Motor neuron (in vitro differentiated cells): Measurements from ENCODE around the gene RTEL1. TPM values are rescaled to one million over a fixed set of nuclear protein-coding genes. Genes with fewer than 3 reads are reported as not detected.
"Not testable (repeated sequence)": the region's sequence is repeated elsewhere in the genome, so short reads cannot be mapped to it uniquely, and the experiment has no call there.

Experiments used
- ATAC-seq, 8 experiments: fragments of 200-7000 bp; cut with Tn5 transposase; replicated peaks in 6 of 8; 2 replicates each; pipeline ENCODE4 v1.8.0; 2021; ENCODE audit warnings: mild to moderate bottlenecking in 8 of 8, moderate library complexity in 8 of 8
- H3K27ac ChIP-seq, 2 donors: fragments of 250-450 bp; sonication (Bioruptor Pico); 2 replicates each; pipeline ENCODE4 v1.9.0; 2021; ENCODE audit warnings: antibody characterized with exemption in 2 of 2, mild to moderate bottlenecking in 2 of 2, moderate library complexity in 1 of 2
- H3K4me1 ChIP-seq, 2 donors: fragments of 250-450 bp; sonication (Bioruptor Pico); replicated peaks in 1 of 2; 2 replicates each; pipeline ENCODE4 v1.6.1; 2021; ENCODE audit warnings: antibody characterized with exemption in 2 of 2, mild to moderate bottlenecking in 2 of 2, moderate library complexity in 1 of 2
- H3K4me3 ChIP-seq, 5 donors: fragments of 250-450 bp; sonication (Bioruptor Pico); 2 replicates each; pipeline ENCODE4 v1.9.0; 2021; ENCODE audit warnings: antibody characterized with exemption in 5 of 5, mild to moderate bottlenecking in 5 of 5, moderate library complexity in 4 of 5
- WGBS, 10 experiments: fragments of 450-650 bp; shearing (Covaris generic); methylation state at CpG; one replicate each; pipeline ENCODE4 v1.0.0; 2022; 5-methylcytosine and 5-hydroxymethylcytosine counted together
- in situ Hi-C, 9 experiments: fragments of 400-800 bp; cut with MboI; loops; one replicate each; pipeline ENCODE4 v1.15.0; 2021; ENCODE audit warnings: low sequenced_read_pairs in 9 of 9, low pct_unique_long_range_greater_than_20kb in 2 of 9; ENCODE audit not compliant: unreplicated experiment in 9 of 9
- total RNA-seq, 8 experiments: library from RNA; unstranded; fragments of 300-600 nt; gene quantifications; 2 replicates each; pipeline versions ENCODE4 v1.2.3 to v1.2.4, GENCODE V29; 2022

Gene RTEL1
- total RNA-seq, 8 experiments from 2014 or later = 5.9 to 30.7 (median 11.0) TPM

DNA sequence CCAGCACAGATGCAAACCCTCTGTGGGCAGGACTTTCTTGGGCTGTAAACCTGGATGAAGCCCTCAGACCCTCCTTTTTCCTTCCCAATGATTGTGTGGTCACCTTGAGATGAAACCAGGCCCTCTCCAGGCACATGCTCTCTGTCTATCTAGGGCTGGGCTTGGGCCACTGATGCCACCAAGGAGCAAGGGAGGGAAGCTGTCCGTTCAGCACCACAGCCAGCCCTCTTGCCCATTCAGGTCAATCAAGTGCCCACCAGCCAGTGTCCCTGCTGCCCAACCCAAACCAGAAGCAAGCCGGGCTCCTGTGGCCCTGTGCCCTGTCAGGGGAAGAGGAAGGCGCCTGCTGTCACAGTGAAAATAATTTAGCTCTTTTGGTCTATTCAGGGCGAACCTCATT is 12.9 kb upstream of the RTEL1 start:
- no peak for ATAC-seq
- Histone ChIP-seq H3K4me3 (no peak overlapping the region), H3K4me1 (peaks cover 13% of the 10 kb centered on the region in 2 donors), H3K27ac (no peak overlapping the region)
- in situ Hi-C loops = loop anchor here in 1 of 9 experiments (25.0 kb wide), 1 partner anchor 208 kb away; no protein-coding TSS in a partner anchor
- 0 to 100% (median 77%) methylated on average over 1 to 4 of the region's 4 CpGs; no CpG with 5 or more reads in 6 of the 10 experiments for WGBS, 10 experiments

DNA sequence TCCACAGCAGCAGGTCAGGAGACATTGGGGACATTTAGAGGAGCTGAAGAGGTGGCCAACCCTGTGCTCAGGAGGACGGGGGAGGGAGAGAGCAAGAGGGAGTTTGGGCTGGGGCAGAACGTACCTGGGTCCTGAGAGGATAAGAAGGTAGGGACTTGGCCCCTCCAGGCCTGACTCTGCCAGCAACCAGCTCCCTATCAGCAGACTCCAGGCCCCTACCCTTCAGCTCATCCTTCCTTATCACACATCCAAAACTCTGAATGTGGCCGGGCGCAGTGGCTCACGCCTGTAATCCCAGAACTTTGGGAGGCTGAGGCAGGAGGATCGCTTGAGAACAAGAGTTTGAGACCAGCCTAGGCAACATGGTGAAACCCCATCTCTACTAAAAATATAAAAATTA is 9.9 kb upstream of the RTEL1 start:
- no peak overlapping the region for H3K27ac ChIP-seq
- in situ Hi-C loops = loop anchor here in 1 of 9 experiments (25.0 kb wide), 1 partner anchor 211 kb away; no protein-coding TSS in a partner anchor
- 79 to 93% (median 91%) methylated on average over 3 to 4 of the region's 6 CpGs; no CpG with 5 or more reads in 5 of the 10 experiments for WGBS, 10 experiments
- H3K4me3 ChIP-seq = no peak overlapping the region
- no peak for ATAC-seq
- peaks cover 7 to 9% of the 10 kb centered on the region in 2 donors for H3K4me1 ChIP-seq

DNA sequence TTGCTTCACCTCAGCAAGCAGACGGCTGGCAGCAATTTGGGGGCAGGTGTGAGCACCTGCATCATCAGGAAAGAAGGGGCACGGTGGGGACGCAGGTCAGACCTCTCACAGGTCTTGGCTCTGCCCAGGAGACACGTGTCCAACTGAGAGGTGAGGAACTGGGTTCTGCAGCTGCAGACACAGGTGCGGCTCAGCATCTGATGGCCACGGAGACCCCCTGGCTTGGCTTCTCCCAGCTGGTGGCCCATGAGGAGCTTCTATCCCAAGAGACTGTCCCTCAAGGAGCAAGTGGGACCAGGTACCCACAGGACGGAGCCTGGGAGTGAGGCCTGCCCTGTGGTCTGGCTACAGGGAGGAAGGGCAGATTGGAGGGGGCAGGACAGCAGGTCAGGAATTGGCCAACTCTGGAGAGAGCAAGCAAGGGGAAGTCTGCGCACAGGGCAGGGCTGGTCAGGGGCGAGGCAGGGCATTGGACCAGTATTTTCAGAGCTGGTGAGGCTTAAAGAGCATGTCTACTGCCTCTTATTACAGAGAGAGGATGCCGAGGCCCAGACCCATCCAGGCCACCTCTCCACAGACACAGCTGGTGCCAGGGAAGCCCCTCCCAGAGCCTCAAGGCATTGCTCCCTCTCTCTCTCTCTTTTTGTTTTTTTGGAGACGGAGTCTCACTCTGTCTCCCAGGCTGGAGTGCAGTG is 9.1 kb upstream of the RTEL1 start:
- in situ Hi-C loops = loop anchor here in 1 of 9 experiments (25.0 kb wide), 1 partner anchor 212 kb away; no protein-coding TSS in a partner anchor
- no peak for ATAC-seq
- H3K27ac ChIP-seq = no peak overlapping the region

DNA sequence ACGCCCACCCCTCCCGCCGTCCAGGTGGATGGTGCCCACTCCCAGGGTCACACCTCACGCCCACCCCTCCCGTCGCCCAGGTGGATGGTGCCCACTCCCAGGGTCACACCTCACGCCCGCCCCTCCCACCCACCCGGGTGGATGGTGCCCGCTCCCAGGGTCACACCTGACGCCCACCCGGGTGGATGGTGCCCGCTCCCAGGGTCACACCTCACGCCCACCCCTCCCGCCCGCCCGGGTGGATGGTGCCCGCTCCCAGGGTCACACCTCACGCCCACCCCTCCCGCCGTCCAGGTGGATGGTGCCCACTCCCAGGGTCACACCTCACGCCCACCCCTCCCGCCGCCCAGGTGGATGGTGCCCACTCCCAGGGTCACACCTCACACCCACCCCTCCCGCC is 7.6 kb upstream of the RTEL1 start:
- H3K4me3 ChIP-seq, H3K27ac ChIP-seq, ATAC-seq, in situ Hi-C loops: not testable (repeated sequence)
- peaks cover 15 to 21% of the 10 kb centered on the region in 2 donors for H3K4me1 ChIP-seq
- WGBS, 10 experiments = no CpG with 5 or more reads among the region's 25 CpGs

More for the DNA sequence above, 9.1 kb upstream of the RTEL1 start:
- H3K4me3 ChIP-seq = no peak overlapping the region
- WGBS, 10 experiments = 80 to 100% (median 93%) methylated on average over 1 to 5 of the region's 11 CpGs; no CpG with 5 or more reads in 5 of the 10 experiments
- peaks cover 10 to 14% of the 10 kb centered on the region in 2 donors for H3K4me1 ChIP-seq

DNA sequence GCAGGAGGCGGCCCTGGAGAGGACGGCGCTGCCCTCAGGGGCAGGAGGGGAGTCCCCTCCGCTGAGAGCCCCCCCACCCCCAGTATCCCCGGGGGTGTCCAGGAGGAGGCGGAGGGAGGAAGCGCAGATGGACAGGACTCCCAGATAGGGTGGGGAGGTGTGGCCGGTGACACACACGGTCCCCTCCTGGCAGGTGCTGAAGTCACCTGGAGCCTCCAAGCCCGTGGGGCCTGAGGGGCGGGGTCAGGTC is 6.2 kb upstream of the RTEL1 start:
- H3K27ac ChIP-seq = no peak overlapping the region
- ATAC-seq = peak in 4 of 8 experiments; percentile 0 to 5 (median 1)
- in situ Hi-C loops = no loop called here
- peak overlapping the region; percentile 52 to 100 (median 88) for H3K4me3 ChIP-seq
- WGBS, 10 experiments = no CpG with 5 or more reads among the region's 11 CpGs
- H3K4me1 ChIP-seq = peaks cover 15 to 21% of the 10 kb centered on the region in 2 donors

DNA sequence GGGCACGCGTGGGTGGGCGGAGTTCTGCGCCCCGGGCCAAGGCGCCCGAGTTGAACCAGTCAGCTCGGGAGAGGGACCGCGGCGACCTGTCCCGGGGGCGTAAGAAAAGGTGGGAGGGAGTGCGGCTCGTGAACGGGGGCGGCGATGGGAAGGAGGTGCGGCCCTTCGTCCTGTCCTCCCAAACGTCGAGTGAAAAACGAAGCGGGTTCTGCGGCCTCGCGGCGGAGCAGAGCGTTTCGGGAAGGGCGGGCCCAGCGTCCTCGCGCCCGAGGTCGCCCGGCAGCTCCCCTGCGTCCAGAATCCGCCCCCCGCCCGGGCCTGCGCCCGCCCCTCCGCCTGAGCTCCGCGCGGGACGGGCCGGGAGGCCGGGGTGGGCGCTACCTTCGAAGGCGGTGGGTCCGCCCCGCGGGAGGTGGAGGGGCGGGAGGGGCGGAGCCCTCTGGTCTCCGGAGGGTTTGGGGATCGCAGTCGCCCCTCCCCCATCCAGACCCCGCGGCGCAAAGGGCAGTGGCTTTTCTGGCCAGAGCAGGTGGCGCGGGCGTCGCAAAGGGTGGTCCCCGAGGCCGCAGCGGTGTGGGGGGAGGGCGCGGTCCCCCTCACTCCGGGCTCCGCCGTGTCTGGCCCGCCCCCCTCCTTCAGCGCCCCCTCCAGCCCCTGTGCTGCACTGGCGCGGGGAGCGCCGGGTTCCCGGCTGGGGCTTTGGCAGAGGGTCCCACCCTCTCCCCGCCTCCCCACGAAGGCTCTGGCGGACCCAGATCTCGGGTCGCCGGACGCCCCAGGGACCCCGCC is 5.7 kb upstream of the RTEL1 start:
- in situ Hi-C loops = no loop called here
- H3K4me3 ChIP-seq = peak overlapping the region; percentile 52 to 100 (median 88)
- H3K4me1 ChIP-seq = peaks cover 18 to 23% of the 10 kb centered on the region in 2 donors
- H3K27ac ChIP-seq = peak overlapping the region; percentile 88 to 96
- no CpG with 5 or more reads among the region's 91 CpGs for WGBS, 10 experiments
- ATAC-seq = peak; percentile 13 to 59 (median 54)

DNA sequence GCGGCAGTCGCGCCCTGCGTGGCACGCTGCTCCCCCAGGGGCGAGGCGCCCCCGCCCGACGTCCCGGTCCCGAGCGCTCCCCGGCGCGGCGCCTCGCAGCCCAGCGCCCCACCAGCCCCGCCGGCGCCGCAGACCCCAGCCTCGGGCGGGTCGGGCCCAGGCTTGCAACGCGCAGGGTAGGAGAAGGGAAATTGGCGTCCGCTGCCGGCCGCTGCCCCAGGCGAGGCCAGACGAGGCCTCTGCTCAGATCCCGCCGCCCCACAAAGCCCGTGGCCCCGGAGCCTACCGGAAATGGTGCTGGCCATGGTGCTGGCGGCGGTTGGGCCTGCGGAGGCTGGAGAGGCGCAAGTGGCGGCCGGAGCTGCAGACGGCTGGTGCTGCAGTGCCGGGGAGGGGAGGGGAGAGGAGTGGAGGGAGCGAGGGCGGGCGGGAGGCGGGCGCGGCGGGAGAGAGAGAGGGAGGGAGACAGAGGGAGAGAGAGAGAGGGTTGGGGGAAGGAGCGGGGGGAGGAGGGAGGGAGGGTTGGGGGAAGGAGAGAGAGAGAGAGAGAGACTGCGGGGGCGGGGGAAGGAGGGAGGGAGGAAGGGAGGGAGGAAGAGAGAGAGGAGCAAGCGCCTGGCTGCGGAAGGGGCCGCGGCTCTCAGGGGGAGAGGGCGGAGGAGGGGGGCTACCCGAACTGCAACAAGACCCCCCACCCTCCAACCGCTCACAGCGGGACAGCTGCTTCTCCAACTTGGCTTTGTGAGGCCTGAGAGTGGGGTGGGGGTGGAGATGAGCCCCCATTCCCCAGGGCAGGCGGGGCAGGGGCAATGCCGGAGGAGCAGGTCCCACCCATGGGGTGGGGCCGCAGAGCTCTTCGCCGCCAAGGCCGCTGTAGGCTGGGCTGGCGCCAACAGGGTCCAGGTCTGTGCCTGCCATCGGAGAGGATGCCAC is 4.8 kb upstream of the RTEL1 start, which contains the start of gene STMN3:
TSS of gene STMN3 (minus strand) at position 384 of the 933 bp plus-strand sequence. CDS start at position 305, 79 bp downstream.
- peak within 1 kb of the TSS; percentile 88 to 96 for H3K27ac ChIP-seq
- in situ Hi-C loops = no loop called here

DNA sequence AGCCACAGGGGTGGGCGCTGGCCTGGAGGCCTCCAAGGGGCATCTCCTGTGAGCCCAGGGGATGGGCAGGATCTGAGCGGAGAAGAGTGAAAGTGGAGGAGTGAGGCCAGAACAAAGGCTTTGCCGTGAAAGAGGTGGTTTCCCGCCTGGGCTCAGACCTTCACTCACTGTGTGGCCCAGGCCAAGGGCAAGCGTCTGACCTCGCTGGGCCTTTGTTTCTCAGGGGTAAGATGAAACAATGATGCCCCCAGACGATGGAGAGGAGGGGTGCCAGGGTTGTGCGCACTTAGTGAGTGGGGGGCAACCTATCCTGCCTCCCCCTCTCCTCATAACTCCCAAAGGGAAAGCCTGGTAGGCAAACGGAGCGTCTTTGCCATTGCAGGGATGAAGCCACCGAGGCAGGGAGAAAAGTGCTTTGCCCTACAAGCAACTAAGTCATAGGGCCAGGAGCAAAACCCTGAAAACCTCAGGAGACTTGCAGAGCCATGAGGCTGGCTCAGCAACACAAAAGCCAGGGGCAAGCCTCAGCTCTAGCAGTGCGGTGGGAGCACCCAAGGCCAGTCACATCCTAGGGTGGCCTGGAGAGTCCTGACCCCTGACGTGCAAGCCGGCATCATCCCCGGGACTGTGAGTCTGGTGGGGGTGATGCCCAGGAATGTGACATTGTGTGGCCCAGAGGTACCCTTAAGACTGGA is 4.0 kb upstream of the RTEL1 start:
- ATAC-seq = no peak
- peaks cover 22 to 30% of the 10 kb centered on the region in 2 donors for H3K4me1 ChIP-seq
- H3K27ac ChIP-seq = peak overlapping the region; percentile 81 to 90
- WGBS, 10 experiments = 58 to 80% methylated on average over 1 to 3 of the region's 15 CpGs; no CpG with 5 or more reads in 8 of the 10 experiments
- H3K4me3 ChIP-seq = peak overlapping the region; percentile 35 to 100 (median 37)
- in situ Hi-C loops = no loop called here

More for the DNA sequence above, 4.8 kb upstream of the RTEL1 start, which contains the start of gene STMN3:
- Histone ChIP-seq H3K4me1 (peaks cover 21 to 28% of the 10 kb centered on the region in 2 donors), H3K4me3 (peak within 1 kb of the TSS; percentile 53 to 100 (median 88))
- peak; percentile 45 to 71 (median 66) for ATAC-seq
- no CpG with 5 or more reads among the region's 73 CpGs for WGBS, 10 experiments

DNA sequence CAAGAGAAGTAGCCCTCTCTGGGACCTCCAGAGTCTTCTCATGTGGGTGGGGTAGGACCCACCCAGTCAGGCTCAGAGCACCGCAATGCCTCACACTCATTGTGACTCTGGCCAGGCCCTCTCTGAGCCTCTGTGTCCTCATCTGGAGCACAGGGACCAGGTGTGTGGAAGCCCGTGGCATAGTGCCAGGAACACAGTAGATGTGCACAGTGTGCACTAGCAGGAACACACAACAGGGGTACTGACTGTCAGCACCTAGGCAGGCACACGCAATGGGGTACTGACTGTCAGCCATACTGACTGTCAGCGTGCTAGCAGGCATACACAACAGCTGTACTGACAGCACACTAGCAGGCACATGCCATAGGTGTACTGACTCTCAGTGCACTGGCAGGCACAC is 2.9 kb upstream of the RTEL1 start:
- H3K4me3 ChIP-seq = no peak overlapping the region
- WGBS, 10 experiments = 0 to 100% (median 93%) methylated on average over 1 to 2 of the region's 4 CpGs; no CpG with 5 or more reads in 7 of the 10 experiments
- H3K27ac ChIP-seq = no peak overlapping the region
- ATAC-seq = no peak
- in situ Hi-C loops = no loop called here
- H3K4me1 ChIP-seq = peaks cover 26 to 35% of the 10 kb centered on the region in 2 donors

DNA sequence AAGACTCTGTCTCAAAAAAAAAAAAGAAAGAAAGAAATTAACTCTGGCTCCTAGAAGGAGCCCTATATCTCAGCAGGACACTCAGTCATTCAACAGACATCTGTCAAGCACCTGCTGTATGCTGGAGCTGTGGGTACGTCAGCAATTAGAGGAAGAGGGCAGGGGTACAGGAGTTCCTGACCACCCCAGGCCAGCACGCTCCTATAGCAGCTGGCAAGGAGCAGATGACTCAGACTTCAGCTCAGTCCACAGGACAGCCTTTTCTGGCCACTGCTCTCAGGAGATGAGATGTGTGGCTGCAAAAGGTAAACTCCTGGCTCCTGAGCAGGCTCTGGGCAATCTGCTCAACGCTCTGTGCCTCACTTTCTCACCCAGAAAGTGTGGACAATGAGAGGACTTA is 1.7 kb upstream of the RTEL1 start:
- in situ Hi-C loops = no loop called here
- Histone ChIP-seq H3K27ac (no peak overlapping the region), H3K4me3 (no peak overlapping the region), H3K4me1 (peaks cover 23 to 32% of the 10 kb centered on the region in 2 donors)
- ATAC-seq = no peak
- WGBS, 10 experiments = 76 to 100% (median 89%) methylated on average over 1 to 3 of the region's 3 CpGs; no CpG with 5 or more reads in 6 of the 10 experiments

DNA sequence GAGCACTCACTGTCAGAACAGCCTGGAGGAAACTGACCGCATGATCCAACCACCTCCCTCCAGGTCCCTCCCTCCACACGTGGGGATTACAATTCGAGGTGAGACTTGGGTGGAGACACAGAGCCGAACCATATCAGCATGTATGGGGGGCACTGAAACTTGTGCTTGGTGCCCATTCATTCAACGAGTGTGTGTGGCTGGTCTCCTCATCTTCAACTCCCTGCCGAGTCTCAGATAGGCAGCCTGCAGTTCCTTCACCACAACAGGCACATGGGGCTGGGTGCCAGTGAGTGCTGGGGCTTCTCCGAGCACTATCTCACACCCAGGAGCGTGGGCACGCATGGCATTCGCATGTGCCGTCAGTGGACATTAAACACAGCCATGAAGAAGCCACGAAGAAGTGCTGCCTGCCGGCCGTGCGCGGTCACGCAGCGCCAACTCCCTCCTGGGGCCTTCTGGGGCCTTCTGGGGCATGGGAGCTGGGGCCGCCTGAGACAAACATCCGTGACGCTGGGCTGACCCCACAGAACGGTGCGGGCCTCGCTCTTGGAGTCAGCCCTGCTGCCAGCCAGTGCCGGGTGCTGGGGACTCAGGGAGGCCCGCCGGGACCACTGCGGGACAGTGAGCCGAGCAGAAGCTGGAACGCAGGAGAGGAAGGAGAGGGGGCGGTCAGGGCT is 714 bp upstream of the RTEL1 start:
- Histone ChIP-seq H3K27ac (peak overlapping the region; percentile 88 to 93), H3K4me3 (peak overlapping the region; percentile 89 to 99 (median 93)), H3K4me1 (peaks cover 20 to 26% of the 10 kb centered on the region in 2 donors)
- in situ Hi-C loops = no loop called here
- 35 to 84% (median 52%) methylated on average over 2 to 12 of the region's 31 CpGs; no CpG with 5 or more reads in 6 of the 10 experiments for WGBS, 10 experiments
- ATAC-seq = peak in 2 of 8 experiments; percentile 0 to 1
